Astrocyte (in vitro differentiated cells and primary cell): ENCODE data around the gene TEAD1. TPM values are rescaled to one million over a fixed set of nuclear protein-coding genes. Genes with fewer than 3 reads are reported as not detected.

Experiments used
- DNase-seq: peaks from one replicate; pipeline ENCODE4 v3.0.0-alpha.2; 2010; ENCODE audit warnings: low read depth
- FAIRE-seq: peaks from 2 replicates; lab custom pipeline; 2011; peaks lifted over from hg19 to GRCh38; lab: Jason Lieb, UNC
- H2AFZ ChIP-seq: 2 replicates; pipeline ENCODE4 v1.6.0; 2012; ENCODE audit warnings: low read depth, low read length, inconsistent platforms
- H3K27ac ChIP-seq: 2 replicates; pipeline ENCODE4 v1.5.1; 2011; ENCODE audit warnings: low read depth, low read length, inconsistent platforms
- H3K27me3 ChIP-seq: 2 replicates; pipeline ENCODE4 v1.6.0; 2011; ENCODE audit warnings: low read length, inconsistent platforms; ENCODE audit not compliant: insufficient read depth
- H3K36me3 ChIP-seq: 2 replicates; pipeline ENCODE4 v1.5.1; 2011; ENCODE audit warnings: low read length, inconsistent platforms; ENCODE audit not compliant: insufficient read depth
- H3K4me1 ChIP-seq: 2 replicates; pipeline ENCODE4 v1.5.1; 2011; ENCODE audit warnings: low read length, inconsistent platforms; ENCODE audit not compliant: insufficient read depth
- H3K4me2 ChIP-seq: 2 replicates; pipeline ENCODE4 v1.6.0; 2012; ENCODE audit warnings: low read length, inconsistent platforms
- H3K4me3 ChIP-seq: 2 replicates; pipeline ENCODE4 v1.5.1; 2011; ENCODE audit warnings: low read depth, mild to moderate bottlenecking, low read length, inconsistent platforms; ENCODE audit not compliant: insufficient read depth
- H3K79me2 ChIP-seq: 2 replicates; pipeline ENCODE4 v1.6.0; 2012; ENCODE audit warnings: mild to moderate bottlenecking, low read length, inconsistent platforms; ENCODE audit not compliant: insufficient read depth
- H3K9ac ChIP-seq: 2 replicates; pipeline ENCODE4 v1.6.0; 2012; ENCODE audit warnings: mild to moderate bottlenecking, low read length, inconsistent platforms
- H3K9me3 ChIP-seq: 2 replicates; pipeline ENCODE4 v1.5.1; 2012; ENCODE audit warnings: low read depth, mild to moderate bottlenecking, low read length, inconsistent platforms; ENCODE audit not compliant: insufficient read depth
- H4K20me1 ChIP-seq: 2 replicates; pipeline ENCODE4 v1.6.0; 2012; ENCODE audit warnings: low read length, inconsistent platforms; ENCODE audit not compliant: insufficient read depth
- H3K27ac Mint-ChIP-seq: one replicate; pipeline ENCODE4 v1.8.0; 2021; ENCODE audit warnings: mild to moderate bottlenecking, mixed read lengths; ENCODE audit not compliant: unreplicated experiment
- H3K27me3 Mint-ChIP-seq: one replicate; pipeline ENCODE4 v1.8.0; 2021; ENCODE audit warnings: low read depth, mixed read lengths; ENCODE audit not compliant: unreplicated experiment
- H3K36me3 Mint-ChIP-seq: one replicate; pipeline ENCODE4 v1.8.0; 2021; ENCODE audit warnings: low read depth, mixed read lengths; ENCODE audit not compliant: unreplicated experiment
- H3K4me1 Mint-ChIP-seq: one replicate; pipeline ENCODE4 v1.8.0; 2021; ENCODE audit warnings: low read depth, mixed read lengths; ENCODE audit not compliant: unreplicated experiment
- H3K4me3 Mint-ChIP-seq: one replicate; pipeline ENCODE4 v1.8.0; 2021; ENCODE audit warnings: mild to moderate bottlenecking, moderate library complexity, mixed read lengths; ENCODE audit not compliant: unreplicated experiment
- H3K9me3 Mint-ChIP-seq: one replicate; pipeline ENCODE4 v1.8.0; 2021; ENCODE audit warnings: mild to moderate bottlenecking, mixed read lengths; ENCODE audit not compliant: unreplicated experiment
- EZH2 ChIP-seq: IDR thresholded peaks from 2 replicates; pipeline ENCODE4 v1.6.1; 2012; ENCODE audit warnings: mild to moderate bottlenecking, low read length, inconsistent platforms; ENCODE audit not compliant: insufficient read depth
- total RNA-seq: library from RNA; stranded (reverse); gene quantifications from 2 replicates; pipeline ENCODE4 v1.2.1, GENCODE V29; 2021
- TF ChIP-seq, protein P1 (sequence below): IDR thresholded peaks from 2 replicates; pipeline ENCODE4 v1.5.1; 2011; ENCODE audit warnings: low read depth, mild to moderate bottlenecking, inconsistent platforms, low read length, moderate library complexity; ENCODE audit not compliant: insufficient read depth

Gene TEAD1
- total RNA-seq, 1 donor from 2014 or later, result 149 TPM

DNA sequence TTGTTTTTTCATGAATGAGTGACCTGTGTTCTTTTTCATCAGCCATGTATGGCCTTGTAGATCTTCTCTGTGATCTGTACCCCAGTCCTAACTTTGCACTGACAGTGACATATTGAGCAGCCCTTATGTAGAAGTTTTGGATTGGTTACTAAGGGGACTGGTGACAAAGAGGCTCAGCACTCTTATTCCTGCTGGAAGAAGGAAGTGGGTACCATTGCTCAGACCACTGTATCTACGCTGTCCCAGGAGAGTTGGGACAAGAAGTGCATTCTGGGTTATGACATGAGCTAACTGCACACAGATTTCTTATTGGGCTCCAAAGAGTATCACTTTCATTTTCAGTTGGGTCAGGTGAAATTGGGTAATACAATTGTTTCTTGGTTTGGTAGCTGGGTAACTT, 227.1 kb downstream of the TEAD1 start:
- no peak for TF ChIP-seq EZH2
- TF ChIP-seq, protein P1, sequence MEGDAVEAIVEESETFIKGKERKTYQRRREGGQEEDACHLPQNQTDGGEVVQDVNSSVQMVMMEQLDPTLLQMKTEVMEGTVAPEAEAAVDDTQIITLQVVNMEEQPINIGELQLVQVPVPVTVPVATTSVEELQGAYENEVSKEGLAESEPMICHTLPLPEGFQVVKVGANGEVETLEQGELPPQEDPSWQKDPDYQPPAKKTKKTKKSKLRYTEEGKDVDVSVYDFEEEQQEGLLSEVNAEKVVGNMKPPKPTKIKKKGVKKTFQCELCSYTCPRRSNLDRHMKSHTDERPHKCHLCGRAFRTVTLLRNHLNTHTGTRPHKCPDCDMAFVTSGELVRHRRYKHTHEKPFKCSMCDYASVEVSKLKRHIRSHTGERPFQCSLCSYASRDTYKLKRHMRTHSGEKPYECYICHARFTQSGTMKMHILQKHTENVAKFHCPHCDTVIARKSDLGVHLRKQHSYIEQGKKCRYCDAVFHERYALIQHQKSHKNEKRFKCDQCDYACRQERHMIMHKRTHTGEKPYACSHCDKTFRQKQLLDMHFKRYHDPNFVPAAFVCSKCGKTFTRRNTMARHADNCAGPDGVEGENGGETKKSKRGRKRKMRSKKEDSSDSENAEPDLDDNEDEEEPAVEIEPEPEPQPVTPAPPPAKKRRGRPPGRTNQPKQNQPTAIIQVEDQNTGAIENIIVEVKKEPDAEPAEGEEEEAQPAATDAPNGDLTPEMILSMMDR, result no peak
- H2AFZ ChIP-seq, result no peak overlapping the region
- H3K4me1 ChIP-seq, result peaks cover 22% of the 10 kb centered on the region
- Mint-ChIP-seq H3K27me3 (no peaks in the 10 kb centered on the region), H3K27ac (peak overlapping the region; percentile 93), H3K36me3 (peaks cover 8% of the 10 kb centered on the region), H3K4me3 (no peak overlapping the region), H3K4me1 (peaks cover 23% of the 10 kb centered on the region), H3K9me3 (no peaks in the 10 kb centered on the region)
- peaks cover 4% of the 10 kb centered on the region for H3K79me2 ChIP-seq
- FAIRE-seq, result no peak
- H3K9me3 ChIP-seq, result no peaks in the 10 kb centered on the region
- no peak for DNase-seq
- H3K27me3 ChIP-seq, result no peaks in the 10 kb centered on the region
- H3K27ac ChIP-seq, result peak overlapping the region; percentile 61
- peak overlapping the region; percentile 39 for H3K4me2 ChIP-seq
- H4K20me1 ChIP-seq, result no peaks in the 10 kb centered on the region
- peaks cover 28% of the 10 kb centered on the region for H3K36me3 ChIP-seq
- no peak overlapping the region for H3K4me3 ChIP-seq
- H3K9ac ChIP-seq, result no peak overlapping the region

DNA sequence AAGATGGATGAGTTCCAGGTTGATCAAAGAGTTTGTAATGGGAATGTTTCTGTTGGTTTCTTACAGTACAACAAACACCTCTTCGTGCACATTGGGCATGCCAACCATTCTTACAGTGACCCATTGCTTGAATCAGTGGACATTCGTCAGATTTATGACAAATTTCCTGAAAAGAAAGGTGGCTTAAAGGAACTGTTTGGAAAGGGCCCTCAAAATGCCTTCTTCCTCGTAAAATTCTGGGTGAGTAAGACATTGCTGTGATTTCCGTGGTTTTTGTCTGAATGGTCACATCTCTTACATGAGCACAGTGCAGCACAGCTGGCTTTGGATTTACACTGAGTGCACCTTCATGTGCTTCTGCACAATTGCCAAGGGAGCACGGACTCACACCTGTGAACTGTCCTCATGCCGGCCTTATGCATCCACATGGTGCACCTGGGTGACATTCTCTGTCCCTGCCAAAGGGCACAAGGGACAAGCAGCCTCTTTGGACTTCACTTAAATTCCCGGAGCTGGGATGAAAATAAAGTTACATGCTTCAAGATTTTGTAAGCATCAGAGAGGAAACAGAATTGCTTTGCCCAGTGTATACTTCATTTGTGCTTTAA, 227.8 kb downstream of the TEAD1 start:
- H3K4me2 ChIP-seq, result peak overlapping the region; percentile 39
- no peaks in the 10 kb centered on the region for H3K9me3 ChIP-seq
- Mint-ChIP-seq H3K27me3 (no peaks in the 10 kb centered on the region), H3K9me3 (no peaks in the 10 kb centered on the region), H3K36me3 (peaks cover 8% of the 10 kb centered on the region), H3K4me3 (peak overlapping the region; percentile 12), H3K27ac (peak overlapping the region; percentile 93), H3K4me1 (peaks cover 26% of the 10 kb centered on the region)
- no peak overlapping the region for H2AFZ ChIP-seq
- peaks cover 7% of the 10 kb centered on the region for H3K79me2 ChIP-seq
- peaks cover 2% of the 10 kb centered on the region for H4K20me1 ChIP-seq
- no peaks in the 10 kb centered on the region for H3K27me3 ChIP-seq
- no peak overlapping the region for H3K4me3 ChIP-seq
- H3K27ac ChIP-seq, result no peak overlapping the region
- peaks cover 22% of the 10 kb centered on the region for H3K4me1 ChIP-seq
- peak; percentile 70 for FAIRE-seq
- no peak for TF ChIP-seq EZH2
- H3K9ac ChIP-seq, result no peak overlapping the region
- DNase-seq, result peak; percentile 32
- H3K36me3 ChIP-seq, result peaks cover 28% of the 10 kb centered on the region

DNA sequence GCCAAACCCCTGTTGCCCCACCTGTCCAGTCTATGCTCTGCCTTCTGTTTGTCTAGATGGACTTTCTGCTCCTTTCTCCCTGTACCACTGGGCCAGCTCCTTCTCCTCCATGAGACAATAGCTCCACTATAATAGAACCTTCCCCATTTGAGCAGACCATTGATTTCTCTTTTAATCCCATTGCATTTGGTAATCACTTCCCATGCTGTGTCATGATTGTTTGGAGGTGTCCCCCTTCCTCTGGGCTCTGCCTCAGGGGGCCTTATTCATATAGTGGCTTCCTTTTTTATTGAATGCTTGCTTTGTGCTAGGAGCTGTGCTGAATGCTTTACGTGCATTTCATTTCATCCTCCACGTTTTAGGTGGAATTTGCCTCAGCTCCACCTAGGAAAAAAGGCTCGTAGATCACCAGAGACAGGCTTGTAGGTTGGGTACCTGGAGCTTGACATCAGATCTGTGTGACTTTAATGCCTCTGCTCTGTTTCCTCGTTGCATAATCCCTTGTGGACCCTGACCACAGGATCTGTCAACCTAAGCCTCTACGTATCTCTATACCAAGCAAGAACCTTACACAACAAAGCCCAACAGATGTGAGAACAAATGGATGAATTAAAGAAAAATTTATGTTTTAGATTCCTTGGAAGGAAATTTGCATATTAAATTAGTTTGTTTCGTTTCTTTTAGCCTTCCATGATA, 228.7 kb downstream of the TEAD1 start:
- Histone ChIP-seq H2AFZ (no peak overlapping the region), H4K20me1 (peaks cover 4% of the 10 kb centered on the region), H3K4me2 (no peak overlapping the region), H3K27ac (no peak overlapping the region), H3K9me3 (no peaks in the 10 kb centered on the region), H3K36me3 (peaks cover 26% of the 10 kb centered on the region), H3K27me3 (no peaks in the 10 kb centered on the region), H3K9ac (no peak overlapping the region), H3K4me1 (peaks cover 22% of the 10 kb centered on the region), H3K4me3 (no peak overlapping the region), H3K79me2 (peaks cover 9% of the 10 kb centered on the region)
- no peak for FAIRE-seq
- no peak overlapping the region for H3K27ac Mint-ChIP-seq
- TF ChIP-seq, protein P1, result no peak
- TF ChIP-seq EZH2, result no peak
- peaks cover 26% of the 10 kb centered on the region for H3K4me1 Mint-ChIP-seq
- no peak overlapping the region for H3K4me3 Mint-ChIP-seq
- no peak for DNase-seq
- H3K36me3 Mint-ChIP-seq, result peaks cover 8% of the 10 kb centered on the region
- H3K9me3 Mint-ChIP-seq, result no peaks in the 10 kb centered on the region
- no peaks in the 10 kb centered on the region for H3K27me3 Mint-ChIP-seq
